Activated CD4-positive, alpha-beta T cell treated with anti-CD3 and anti-CD28 coated beads, Interleukin-2, amount 50 U/mL, for 16 hours (primary cell): ENCODE data around the gene NAP1L1.

Source experiments
- DNase-seq: peaks from one replicate; pipeline ENCODE4 v3.0.0-alpha.2; 2020

The NAP1L1 gene

DNA sequence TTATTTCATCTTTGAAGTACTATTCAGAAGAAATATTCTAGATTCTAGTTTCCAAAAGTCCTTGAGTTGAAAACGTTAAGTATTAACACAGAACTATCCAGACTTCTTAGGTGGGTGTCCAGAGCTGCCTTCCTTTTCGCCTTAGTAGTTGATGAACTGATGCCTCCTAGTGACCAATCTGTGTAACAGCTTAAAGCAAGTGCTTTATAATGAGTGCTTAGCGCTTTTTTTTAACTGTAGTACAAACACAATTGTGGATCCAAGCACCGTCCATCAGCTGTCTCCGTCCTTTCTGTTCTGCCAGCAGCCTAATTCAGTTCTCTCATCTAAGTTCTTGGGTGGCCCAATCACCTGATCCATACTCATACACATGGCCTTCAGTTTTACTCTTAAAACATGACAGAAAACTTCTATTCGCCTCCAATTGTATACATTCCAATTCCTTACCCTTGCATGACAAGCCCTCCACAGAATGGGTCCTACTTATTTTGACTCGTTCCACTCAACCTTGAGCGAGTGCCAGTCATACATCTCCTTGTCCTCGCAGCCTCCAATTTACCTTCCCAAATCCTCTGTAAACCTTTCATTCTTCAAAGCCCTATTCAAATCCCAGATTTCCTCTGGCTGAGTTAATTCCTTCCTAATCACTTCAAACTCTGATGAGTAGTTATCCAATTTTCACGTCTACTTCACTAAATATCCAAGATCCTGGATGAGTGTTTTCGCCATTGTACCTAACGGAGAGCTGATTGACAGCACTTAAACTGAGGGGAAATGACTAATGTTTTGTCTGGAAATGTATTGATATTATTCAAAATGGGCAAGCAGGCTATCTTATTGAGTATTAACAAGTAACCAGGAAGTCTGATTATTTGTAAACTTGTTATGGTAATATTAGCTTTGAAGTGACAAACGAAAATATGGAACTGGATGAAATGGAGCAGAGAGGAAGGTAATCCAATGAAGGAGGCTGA is 47.1 kb downstream of the NAP1L1 start:
- DNase-seq = peak; percentile 73

DNA sequence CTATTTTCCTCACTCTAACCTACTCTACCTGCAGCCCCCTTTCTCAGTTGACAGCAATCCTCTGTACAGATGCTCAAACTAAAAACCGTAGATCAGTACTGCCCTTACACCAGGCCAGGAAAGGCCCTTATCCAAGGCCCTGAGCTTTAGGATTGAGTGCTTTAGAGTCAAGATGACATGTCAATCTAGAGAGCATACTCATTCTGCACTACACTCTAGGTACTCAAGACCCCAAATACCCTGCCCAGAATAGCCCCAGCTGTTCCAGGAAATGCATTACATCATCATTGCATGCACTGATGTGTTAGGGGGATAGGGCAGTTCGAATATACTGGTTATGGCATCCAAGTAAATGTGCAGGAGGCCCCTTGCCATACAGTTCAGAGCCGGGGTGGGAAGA is 49.4 kb downstream of the NAP1L1 start:
- no peak for DNase-seq

- DNase-seq = no peak
Observed at GRCh38 chr12:76033081-76034011, 51.1 kb downstream of the NAP1L1 start.

GRCh38 chr12:76032043-76032981 is 52.2 kb downstream of the NAP1L1 start:
- DNase-seq = peak; percentile 51

- DNase-seq = peak; percentile 96
Observed at GRCh38 chr12:76031414-76032042, 53.0 kb downstream of the NAP1L1 start, which contains the start of gene PHLDA1. TSS of gene PHLDA1 (minus strand) at chr12:76031776.

GRCh38 chr12:76031081-76031413 is 53.4 kb downstream of the NAP1L1 start:
- DNase-seq = no peak

- peak; percentile 63 for DNase-seq
Observed at GRCh38 chr12:76030341-76031080, 54.0 kb downstream of the NAP1L1 start.

GRCh38 chr12:76029982-76030340 is 54.5 kb downstream of the NAP1L1 start:
- no peak for DNase-seq

GRCh38 chr12:76028571-76029277 is 55.8 kb downstream of the NAP1L1 start:
- no peak for DNase-seq

- no peak for DNase-seq
Observed at GRCh38 chr12:76026643-76027063, 57.8 kb downstream of the NAP1L1 start.

DNA sequence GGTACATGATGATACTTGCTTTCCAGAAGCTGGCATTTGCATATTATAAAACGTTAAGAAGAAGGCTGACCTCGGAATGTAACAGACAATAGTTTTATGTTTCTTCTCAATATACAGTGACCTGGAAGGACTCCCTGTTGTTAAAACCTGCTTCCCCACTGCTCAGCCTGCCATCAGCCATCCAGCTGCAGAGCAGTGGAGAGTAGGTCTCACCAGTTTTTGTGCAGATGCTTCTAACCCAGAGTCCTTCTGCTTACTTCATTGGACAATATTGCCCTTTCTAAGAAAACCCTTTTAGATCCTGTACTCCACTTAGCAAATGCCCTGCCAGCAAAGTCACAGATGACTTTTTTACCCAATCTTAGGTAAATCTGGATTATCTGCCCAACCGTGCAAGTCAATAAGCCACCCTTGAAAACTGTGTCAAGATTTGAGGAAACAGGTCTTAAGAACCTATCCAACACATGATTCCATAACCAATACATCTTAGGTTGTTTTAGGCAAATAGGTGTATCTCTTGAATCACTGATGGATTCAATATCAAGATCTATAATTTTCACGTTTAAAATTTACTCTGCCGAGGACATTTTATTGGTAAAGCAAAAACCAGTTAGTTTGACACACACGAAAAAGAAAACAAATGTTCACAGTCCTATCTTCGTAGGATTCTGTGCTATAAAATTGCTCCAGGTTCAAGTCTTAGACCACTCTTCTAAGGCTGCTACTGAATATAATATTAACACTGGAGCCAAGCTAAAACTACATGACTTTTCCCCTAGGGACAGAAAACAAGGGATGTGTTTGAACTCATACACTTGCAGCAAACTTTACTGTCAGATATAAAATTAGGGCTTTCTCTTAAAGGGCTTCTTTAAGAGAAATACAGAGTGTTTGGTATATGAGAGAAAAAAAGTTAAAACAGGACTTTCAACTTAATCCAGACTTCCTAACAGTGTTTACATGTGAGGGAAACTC is 58.6 kb downstream of the NAP1L1 start:
- no peak for DNase-seq

DNA sequence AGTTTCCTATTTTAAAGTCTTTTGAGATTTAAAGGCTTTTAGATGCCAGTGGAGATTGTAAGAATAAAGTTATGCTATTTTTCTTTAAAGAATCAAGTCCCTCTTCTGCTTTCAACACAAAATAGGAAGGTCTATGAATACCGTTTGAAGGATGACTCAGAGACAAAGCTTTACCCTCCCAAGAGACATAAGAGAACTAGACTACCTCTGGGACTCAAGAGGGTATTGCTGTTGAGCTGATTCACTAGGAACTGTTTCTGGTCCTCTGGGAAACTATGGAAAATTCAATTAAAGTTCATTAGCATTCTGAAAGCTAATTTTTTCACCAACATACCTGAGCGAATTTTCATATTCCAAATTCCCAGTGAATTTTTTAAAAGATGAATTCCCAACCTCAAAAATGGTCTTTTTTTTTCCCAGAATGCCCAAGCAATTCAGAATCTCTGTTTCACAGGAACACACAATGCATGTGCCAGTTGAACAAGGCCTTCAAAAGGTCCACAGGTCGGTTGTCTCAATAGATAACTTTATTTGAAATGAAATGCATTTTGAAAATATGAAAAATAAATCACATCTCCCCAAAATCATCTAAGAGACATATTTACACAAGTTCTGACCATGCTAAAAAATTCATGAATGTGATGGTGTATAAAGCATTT is 59.4 kb downstream of the NAP1L1 start:
- DNase-seq = no peak

DNA sequence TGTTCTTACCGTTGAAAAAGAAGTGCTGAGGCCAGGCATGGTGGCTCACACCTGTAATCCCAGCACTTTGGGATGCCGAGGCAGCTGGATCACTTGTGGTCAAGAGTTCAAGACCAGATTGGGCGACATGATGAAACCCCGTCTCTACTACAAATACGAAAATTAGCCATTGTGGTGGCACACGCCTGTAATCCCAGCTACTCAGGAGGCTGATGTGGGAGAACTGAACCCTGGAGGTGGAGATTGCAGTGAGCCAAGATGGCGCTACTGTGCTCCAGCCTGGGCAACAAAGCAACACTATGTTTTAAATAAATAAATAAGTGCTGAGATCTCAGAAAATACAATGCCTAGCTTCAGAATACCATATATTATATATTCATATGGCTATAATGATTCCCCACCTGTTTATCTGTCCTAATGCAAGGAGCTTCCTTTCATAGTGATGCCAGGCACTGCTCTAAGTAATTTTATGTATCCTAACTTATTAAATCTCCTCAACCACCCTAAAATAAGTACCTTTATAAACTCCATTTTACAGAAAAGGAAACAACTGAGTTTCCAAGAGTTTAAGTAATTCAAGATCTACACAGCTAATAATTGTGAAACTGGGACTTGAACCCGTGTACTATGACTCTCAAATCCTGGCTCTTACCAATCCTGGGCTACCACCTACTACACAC is 60.2 kb downstream of the NAP1L1 start:
- DNase-seq = no peak

DNA sequence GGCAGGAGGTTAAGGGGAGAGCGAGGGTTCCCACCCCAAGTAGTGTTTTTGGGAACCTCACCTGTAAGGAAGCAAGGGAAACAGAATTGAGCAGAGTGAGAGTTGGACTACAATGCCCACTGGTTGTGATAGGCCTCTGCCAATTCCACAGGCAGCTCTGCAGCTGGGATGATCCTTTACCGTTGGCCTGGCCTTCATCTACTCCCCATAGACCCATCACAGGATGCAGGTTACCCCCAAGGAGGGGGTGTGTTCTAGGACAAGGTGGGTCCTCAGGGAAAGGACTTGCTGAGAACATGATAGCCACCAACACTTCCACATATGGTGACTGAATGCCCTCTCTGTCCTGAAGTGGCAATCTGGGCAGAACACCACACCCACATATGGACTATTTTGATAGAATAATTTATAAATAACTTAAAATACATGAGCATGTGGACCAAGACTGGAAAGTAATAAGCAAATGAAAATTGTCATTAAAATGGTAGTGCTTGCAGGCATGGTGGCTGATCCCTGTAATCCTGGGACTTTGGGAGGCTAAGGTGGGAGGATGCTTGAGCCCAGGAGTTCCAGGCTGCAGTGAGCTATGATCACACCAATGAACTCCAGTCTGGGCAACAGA is 61.3 kb downstream of the NAP1L1 start:
- DNase-seq = no peak

DNA sequence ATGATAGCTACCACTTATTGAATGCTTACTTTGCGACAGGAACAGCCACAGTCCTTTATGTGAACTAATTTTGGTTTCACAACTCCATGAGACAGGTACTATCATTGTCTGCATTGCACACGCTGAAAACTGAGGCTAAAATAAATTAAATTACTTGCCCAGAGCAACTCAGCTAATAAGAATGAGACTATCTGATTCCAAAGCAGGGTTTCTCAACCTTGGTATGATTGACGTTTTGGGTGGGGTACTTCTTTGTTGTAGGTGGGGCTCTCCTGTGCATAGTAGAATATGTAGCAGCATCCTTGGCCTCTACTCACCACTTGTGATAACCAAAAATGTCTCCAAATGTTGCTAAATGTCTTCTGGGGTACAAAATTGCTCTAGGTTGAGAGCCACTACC is 62.0 kb downstream of the NAP1L1 start:
- no peak for DNase-seq

GRCh38 chr12:76020731-76021672 is 63.5 kb downstream of the NAP1L1 start:
- peak; percentile 93 for DNase-seq
